Loucy (cell line): Measurements from ENCODE around the gene MAP3K5.

ENCODE experiments used
- CTCF ChIP-seq: fragments of 200-600 bp; sonication (generic); conservative IDR thresholded peaks from 2 replicates; pipeline ENCODE4 v1.5.1; 2014; ENCODE audit warnings: mild to moderate bottlenecking, antibody characterized with exemption, low read length
- EZH2phosphoT487 ChIP-seq: fragments of 200-600 bp; IDR thresholded peaks from 2 replicates; pipeline ENCODE4 v1.6.1; 2018; ENCODE audit warnings: antibody characterized with exemption, mild to moderate bottlenecking, moderate library complexity, borderline replicate concordance

- no peak for TF ChIP-seq CTCF
- no peak for TF ChIP-seq EZH2phosphoT487
These were observed 85.8 kb downstream of the MAP3K5 start for GRCh38 chr6:136706430-136706829.
